ENCODE results near the gene CS.

Gene CS

DNA sequence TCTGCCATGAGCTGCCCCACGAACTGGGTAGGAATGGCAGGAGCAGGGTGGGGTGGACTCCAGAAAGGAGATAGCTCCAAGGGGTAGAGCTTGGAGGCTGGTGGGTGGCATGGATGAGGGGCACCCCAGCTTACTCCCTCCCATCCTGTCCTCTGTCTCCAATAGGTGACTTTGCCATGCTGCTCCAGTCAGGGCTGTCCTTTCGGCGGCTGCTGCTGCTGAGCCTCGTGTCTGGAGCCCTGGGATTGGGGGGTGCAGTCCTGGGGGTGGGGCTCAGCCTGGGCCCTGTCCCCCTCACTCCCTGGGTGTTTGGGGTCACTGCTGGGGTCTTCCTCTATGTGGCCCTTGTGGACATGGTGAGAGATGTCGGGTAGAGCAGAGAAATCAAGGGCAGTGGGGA is 63.1 kb downstream of the CS start:
- ATAC-seq (replicated peaks) (no peak), DNase-seq (no peak)
- Mint-ChIP-seq H3K9me3 (no peaks in the 10 kb centered on the region), H3K27me3 (no peaks in the 10 kb centered on the region), H3K36me3 (peaks cover 12 to 36% of the 10 kb centered on the region in 2 donors), H3K27ac (no peak overlapping the region), H3K4me3 (no peak overlapping the region), H3K4me1 (peaks cover 2% of the 10 kb centered on the region in 2 donors)

DNA sequence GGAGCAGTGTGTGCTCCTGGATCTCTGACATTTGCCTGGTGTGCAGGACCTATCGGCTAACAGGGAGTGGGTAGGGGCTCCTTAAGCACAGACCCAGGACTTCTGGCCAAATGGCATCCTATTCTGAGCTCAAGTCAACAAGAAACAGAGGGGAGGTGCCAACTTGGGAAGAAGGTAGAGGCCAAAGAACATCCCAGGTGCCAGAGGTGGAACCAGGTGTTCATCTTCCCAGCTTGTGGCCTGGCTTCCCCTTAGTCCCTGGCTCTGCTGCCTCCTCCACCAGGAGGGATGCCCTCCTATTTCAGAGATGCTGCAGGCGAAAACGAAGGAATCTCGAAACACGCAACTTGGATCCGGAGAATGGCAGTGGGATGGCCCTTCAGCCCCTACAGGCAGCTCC is 64.0 kb downstream of the CS start:
- no peak for DNase-seq
- H3K27ac Mint-ChIP-seq: no peak overlapping the region

DNA sequence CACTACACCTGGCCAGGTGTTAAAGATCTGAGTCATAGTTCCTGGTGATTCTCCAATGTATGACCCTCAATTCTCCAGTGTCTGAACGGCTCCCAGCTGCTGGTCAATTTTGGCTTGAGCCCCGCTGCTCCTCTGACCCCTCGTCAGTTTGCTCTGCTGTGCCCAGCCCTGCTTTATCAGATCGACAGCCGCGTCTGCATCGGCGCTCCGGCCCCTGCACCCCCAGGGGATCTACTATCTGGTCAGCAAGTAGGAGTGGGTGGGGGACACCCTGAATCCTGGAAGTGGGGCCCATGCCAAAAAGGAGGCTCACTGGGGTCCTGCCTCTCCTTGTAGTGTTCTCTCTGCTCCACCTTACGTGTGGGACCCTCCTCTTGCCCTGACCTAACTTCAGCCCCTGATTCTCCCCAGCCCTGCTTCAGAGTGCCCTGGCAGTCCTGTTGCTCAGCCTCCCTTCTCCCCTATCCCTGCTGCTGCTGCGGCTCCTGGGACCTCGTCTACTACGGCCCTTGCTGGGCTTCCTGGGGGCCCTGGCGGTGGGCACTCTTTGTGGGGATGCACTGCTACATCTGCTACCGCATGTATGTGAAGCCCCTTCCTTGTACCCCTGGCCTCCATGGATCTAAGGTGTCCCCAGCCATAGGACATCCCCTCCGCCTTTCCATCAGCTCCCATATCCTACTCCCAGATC is 65.2 kb downstream of the CS start:
- Mint-ChIP-seq H3K36me3 (peaks cover 2 to 26% of the 10 kb centered on the region in 2 donors), H3K27ac (peak overlapping the region; percentile 83), H3K4me3 (no peak overlapping the region), H3K27me3 (no peaks in the 10 kb centered on the region), H3K4me1 (peaks cover 4 to 5% of the 10 kb centered on the region in 2 donors), H3K9me3 (no peaks in the 10 kb centered on the region)
- ATAC-seq (replicated peaks): no peak
- DNase-seq: no peak

More for the DNA sequence above, 64.0 kb downstream of the CS start:
- Mint-ChIP-seq H3K27me3 (no peaks in the 10 kb centered on the region), H3K36me3 (peaks cover 7 to 29% of the 10 kb centered on the region in 2 donors), H3K9me3 (no peaks in the 10 kb centered on the region), H3K4me3 (no peak overlapping the region), H3K4me1 (no peaks in the 10 kb centered on the region)
- no peak for ATAC-seq (replicated peaks)

DNA sequence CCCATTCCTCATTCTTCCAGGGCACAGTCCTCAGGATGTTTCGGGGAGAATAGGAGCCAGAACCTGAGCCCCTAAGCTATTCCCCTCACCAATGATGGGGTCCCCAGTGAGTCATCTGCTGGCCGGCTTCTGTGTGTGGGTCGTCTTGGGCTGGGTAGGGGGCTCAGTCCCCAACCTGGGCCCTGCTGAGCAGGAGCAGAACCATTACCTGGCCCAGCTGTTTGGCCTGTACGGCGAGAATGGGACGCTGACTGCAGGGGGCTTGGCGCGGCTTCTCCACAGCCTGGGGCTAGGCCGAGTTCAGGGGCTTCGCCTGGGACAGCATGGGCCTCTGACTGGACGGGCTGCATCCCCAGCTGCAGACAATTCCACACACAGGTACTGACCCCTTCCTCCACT is 68.9 kb downstream of the CS start:
- DNase-seq (no peak), ATAC-seq (replicated peaks) (no peak)
- H3K27me3 Mint-ChIP-seq: no peaks in the 10 kb centered on the region
- no peaks in the 10 kb centered on the region for H3K9me3 Mint-ChIP-seq
- H3K27ac Mint-ChIP-seq: no peak overlapping the region
- H3K36me3 Mint-ChIP-seq: peaks cover 11 to 24% of the 10 kb centered on the region in 2 donors
- no peak overlapping the region for H3K4me3 Mint-ChIP-seq
- peaks cover 4 to 5% of the 10 kb centered on the region in 2 donors for H3K4me1 Mint-ChIP-seq

DNA sequence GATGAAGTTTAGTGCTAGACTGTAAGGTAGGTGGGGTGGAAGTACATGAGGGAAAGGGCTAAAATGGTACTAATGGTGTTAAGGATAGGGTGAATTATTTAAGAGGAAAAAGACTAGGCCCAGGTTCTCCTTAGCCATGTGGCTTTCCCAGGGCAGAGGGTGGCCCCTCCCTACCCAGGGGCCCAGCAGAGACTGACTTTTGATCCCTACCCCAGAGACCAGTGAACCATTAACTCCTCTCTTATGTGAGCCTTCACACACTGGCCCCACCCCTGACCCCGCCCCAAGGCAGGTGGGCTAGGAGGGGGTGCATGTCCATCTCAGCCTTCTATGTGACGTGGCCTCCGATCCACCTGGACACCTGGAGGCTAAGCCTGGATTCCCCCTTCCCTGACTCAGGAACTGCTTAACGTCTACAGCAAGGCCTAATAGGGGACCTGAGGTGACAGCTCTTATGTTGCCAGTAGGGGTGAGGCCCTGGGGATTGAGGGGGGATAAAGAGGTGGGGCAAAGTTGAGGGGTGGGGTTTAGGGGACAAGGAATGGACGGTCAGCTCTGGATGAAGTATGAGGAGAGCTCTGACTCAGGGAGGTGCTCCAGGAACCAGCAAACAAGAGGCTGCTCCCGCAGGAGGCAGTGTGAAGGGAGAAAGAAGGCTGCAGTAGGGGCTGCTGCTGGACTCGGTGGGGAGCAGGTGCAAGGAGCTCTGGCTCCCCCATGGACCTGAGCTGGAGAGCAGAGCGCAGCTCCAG is 69.5 kb downstream of the CS start:
- Mint-ChIP-seq H3K27ac (peak overlapping the region; percentile 42), H3K27me3 (no peaks in the 10 kb centered on the region), H3K4me3 (no peak overlapping the region), H3K36me3 (peaks cover 13 to 24% of the 10 kb centered on the region in 2 donors), H3K4me1 (peaks cover 4 to 7% of the 10 kb centered on the region in 2 donors), H3K9me3 (no peaks in the 10 kb centered on the region)
- DNase-seq (no peak), ATAC-seq (replicated peaks) (no peak)

DNA sequence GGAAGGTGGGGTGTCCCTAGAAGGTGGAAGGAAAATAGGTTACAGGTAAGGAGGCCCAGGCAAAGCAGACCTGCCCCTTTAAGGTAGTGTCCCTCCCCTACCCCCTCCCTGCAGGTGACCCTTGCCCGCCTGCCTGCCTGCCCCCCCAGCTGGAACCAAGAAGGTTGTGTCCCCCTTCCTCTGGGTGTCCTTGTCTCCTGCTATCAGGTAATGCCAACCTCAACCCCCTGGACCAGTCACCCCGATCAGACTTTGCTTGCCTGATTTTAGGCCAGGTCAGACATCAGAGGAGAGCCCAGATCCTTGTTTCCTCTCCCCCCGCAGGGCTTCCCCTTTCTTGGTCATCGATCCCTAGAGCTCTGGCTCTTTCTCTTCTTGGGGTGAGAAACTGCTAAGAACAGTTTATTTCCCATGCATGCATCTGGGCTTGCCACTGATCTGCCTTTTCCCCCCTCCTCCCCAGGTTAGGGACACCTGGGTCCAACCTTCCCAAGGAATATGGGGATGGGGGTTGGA is 70.2 kb downstream of the CS start, which contains the start of gene SLC39A5:
Gene SLC39A5, plus strand, starts transcription at position 136 of the 516 bp plus-strand sequence. CDS start 1,224 bp downstream, outside the sequence.
- DNase-seq: no peak
- H3K27me3 Mint-ChIP-seq: no peaks in the 10 kb centered on the region
- H3K36me3 Mint-ChIP-seq: peaks cover 15 to 28% of the 10 kb centered on the region in 2 donors
- ATAC-seq (replicated peaks): no peak
- H3K27ac Mint-ChIP-seq: peak within 1 kb of the TSS; percentile 47
- H3K9me3 Mint-ChIP-seq: no peaks in the 10 kb centered on the region
- H3K4me1 Mint-ChIP-seq: peaks cover 11 to 13% of the 10 kb centered on the region in 2 donors
- H3K4me3 Mint-ChIP-seq: no peak within 1 kb of the TSS

DNA sequence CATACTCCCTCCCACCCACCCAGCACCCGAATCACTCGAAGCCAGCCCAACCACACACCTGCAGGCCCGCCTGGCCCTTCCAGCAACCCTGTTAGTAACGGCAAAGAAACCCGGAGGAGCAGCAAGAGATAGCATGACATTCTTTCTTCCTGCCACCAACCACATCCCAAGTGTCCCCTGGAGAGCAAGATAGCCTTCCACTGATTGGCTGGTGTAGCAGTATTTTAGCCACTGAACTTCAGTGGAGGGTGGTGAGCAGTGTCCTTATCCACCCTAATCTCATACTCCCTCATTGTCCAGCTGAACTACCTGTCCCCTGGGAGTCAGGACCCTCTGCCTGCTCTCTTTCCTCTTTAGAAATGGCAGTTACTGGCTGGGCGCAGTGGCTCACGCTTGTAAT is 71.0 kb downstream of the CS start:
- Mint-ChIP-seq H3K27me3 (no peaks in the 10 kb centered on the region), H3K4me1 (peaks cover 16 to 20% of the 10 kb centered on the region in 2 donors), H3K9me3 (no peaks in the 10 kb centered on the region), H3K4me3 (no peak overlapping the region), H3K27ac (no peak overlapping the region), H3K36me3 (peaks cover 16 to 28% of the 10 kb centered on the region in 2 donors)
- ATAC-seq (replicated peaks): no peak
- DNase-seq: no peak

DNA sequence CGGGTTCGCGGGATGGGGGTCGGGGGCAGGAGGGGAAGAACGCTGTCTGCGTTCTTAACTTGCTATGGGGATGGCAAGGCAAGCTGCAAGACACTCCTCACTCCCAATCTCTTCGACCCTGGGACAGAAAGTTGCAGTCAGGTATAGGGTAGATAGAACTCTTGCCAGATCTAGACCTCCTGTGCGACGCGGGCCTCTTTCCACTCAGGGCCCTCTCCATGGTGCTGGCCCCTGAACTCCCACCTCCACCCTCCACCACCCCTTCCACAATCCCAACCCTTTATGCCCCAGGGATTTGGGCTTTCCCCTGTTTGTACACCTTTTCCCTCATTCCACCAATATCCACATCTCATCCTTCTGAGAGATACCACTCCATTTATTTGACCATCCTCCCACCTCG is 75.2 kb downstream of the CS start:
- Mint-ChIP-seq H3K9me3 (no peaks in the 10 kb centered on the region), H3K36me3 (peaks cover 16 to 35% of the 10 kb centered on the region in 2 donors), H3K27ac (peak overlapping the region; percentile 91), H3K27me3 (no peaks in the 10 kb centered on the region), H3K4me3 (peak overlapping the region; percentile 86 to 92), H3K4me1 (peaks cover 28 to 43% of the 10 kb centered on the region in 2 donors)
- no peak for DNase-seq
- ATAC-seq (replicated peaks): no peak

DNA sequence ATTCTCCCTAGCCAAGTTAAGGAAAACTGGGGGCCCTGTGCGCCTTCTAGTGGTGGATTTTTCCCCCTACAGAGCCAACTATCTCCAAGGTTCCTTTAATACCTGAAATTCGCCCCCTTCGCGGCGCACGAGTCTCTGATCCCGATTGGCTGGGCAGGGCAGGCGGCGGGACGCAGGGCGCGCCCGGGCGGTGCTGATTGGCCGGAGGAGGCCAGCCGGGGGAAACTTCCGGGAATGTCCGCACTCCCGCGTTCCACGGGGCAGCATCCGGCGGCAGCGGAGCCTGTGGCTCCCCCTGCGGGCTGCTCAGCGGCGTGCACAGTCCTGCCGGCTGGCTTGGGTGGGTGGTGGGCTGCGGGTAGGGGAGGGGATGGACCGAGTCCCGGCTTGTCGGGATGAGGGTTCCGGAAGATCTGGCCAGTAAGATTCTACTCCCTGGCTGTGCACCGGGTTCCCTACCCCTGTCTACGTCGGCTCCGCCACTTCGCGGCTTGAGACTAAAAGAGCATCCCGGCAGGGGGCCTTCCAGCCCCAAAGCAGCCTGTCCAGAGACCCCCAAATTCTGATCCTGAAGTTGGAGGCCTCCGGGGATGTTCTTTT is 75.9 kb downstream of the CS start, which contains the start of gene NABP2:
Gene NABP2, plus strand, starts transcription at position 241 of the 600 bp plus-strand sequence. CDS start 515 bp downstream, outside the sequence.
- H3K27ac Mint-ChIP-seq: peak within 1 kb of the TSS; percentile 91
- DNase-seq: peak; percentile 95
- no peaks in the 10 kb centered on the region for H3K27me3 Mint-ChIP-seq
- H3K36me3 Mint-ChIP-seq: peaks cover 11 to 29% of the 10 kb centered on the region in 2 donors
- peak; percentile 83 to 85 for ATAC-seq (replicated peaks)
- peak within 1 kb of the TSS; percentile 86 to 92 for H3K4me3 Mint-ChIP-seq
- no peaks in the 10 kb centered on the region for H3K9me3 Mint-ChIP-seq
- peaks cover 29 to 42% of the 10 kb centered on the region in 2 donors for H3K4me1 Mint-ChIP-seq

DNA sequence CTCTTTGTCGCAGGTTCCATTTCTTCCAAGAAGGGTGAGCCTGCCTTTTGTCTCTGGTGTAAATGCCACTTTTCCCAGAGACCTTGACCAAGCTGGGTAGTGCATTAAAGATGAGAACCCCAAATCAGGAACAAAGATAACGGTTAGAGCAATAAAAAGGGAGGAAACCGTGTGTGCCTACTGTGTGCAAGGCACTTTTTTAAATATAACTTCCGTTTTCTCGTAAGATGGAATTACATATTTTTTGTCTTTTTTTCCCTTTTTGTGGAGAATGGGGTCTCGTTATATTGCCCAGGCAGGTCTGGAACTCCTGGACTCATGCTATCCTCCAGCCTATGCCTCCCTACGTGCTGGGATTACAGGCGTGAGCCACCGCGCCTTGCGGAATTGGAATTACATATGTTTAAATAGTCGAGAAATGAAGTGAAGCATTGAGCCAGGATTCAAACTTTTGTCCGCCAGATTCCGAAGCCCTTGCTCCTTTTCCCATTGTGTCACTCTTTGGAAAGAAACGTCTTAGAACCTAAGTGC is 76.5 kb downstream of the CS start:
- Mint-ChIP-seq H3K4me3 (peak overlapping the region; percentile 86 to 92), H3K4me1 (peaks cover 29 to 42% of the 10 kb centered on the region in 2 donors), H3K27ac (peak overlapping the region; percentile 76), H3K9me3 (no peaks in the 10 kb centered on the region), H3K36me3 (peaks cover 9 to 27% of the 10 kb centered on the region in 2 donors), H3K27me3 (no peaks in the 10 kb centered on the region)
- ATAC-seq (replicated peaks) (no peak), DNase-seq (no peak)

DNA sequence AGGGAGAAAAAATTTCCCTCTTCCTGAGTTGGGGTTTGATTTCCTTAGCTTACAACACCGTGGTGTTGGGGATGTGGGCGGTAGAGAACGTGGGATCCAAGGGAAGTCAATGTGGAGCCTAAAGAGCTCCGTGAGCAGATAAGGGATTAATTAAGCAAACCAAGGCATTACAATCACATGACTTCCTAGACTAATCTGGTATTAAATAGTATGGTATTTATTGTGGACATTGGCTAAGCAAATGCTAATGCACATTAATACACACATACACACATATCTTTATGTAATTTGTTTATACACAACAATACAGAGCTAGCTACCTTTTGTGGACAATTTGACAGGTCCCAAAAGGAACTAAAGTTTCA is 77.6 kb downstream of the CS start:
- Mint-ChIP-seq H3K36me3 (peaks cover 9 to 24% of the 10 kb centered on the region in 2 donors), H3K27ac (peak overlapping the region; percentile 99), H3K4me1 (peaks cover 29 to 42% of the 10 kb centered on the region in 2 donors), H3K9me3 (no peaks in the 10 kb centered on the region), H3K4me3 (peak overlapping the region; percentile 92 to 96), H3K27me3 (no peaks in the 10 kb centered on the region)
- DNase-seq (no peak), ATAC-seq (replicated peaks) (no peak)

DNA sequence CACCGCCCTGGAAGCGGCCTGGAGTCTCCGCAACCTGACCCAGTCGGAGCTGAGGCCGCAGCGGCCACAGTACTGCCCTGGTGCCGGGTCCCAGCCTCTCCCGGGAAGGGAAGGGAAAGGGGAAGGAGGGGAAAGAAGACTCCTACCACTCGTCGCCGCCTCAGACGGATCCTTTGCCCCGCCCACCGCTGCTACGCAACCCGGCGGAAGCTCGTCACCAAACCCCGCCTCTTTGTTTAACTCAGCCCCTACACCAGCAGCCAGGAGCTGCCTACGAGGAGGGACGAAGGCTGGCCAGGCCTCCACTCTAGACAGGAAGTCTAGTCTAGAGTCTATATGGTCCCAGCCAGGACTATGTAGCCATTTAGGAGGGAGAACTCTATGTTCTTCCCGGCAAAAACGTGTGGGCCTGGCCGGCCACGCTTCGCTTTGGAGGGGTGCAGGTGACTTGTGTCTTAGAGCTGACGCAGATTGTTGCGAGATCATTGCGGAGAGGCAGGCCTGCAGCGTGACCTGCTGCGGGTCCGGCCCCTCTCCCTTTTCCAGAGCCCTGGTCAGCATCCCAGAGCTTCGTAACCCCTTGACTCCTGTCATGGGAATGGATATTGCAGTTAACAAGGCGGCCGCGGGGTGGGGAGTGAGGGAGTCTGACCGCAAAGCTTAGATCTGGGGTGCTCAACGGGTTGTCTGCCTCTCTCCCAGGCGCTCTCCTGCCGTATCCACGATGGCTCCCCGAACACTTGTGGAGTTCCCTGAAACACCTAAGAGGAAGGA is 78.2 kb downstream of the CS start, which contains the start of gene RNF41:
Gene RNF41, minus strand, starts transcription at position 166 of the 774 bp plus-strand sequence. CDS start 7,875 bp downstream, outside the sequence.
- peak; percentile 91 for DNase-seq
- ATAC-seq (replicated peaks): peak; percentile 86
- no peaks in the 10 kb centered on the region for H3K9me3 Mint-ChIP-seq
- H3K4me3 Mint-ChIP-seq: peak within 1 kb of the TSS; percentile 92 to 96
- H3K4me1 Mint-ChIP-seq: peaks cover 29 to 43% of the 10 kb centered on the region in 2 donors
- H3K27ac Mint-ChIP-seq: peak within 1 kb of the TSS; percentile 99
- H3K27me3 Mint-ChIP-seq: no peaks in the 10 kb centered on the region
- peaks cover 7 to 20% of the 10 kb centered on the region in 2 donors for H3K36me3 Mint-ChIP-seq

All from stimulated activated naive B cell treated with anti-CD40 and anti-IgM and Interleukin-4, amounts not matched to agents 10 μg/mL and 1 μg/mL and 100 μg/mL, for 72 hours (primary cell).